GM23338 (cell line): Measurements from ENCODE around the gene KCND2.

Source experiments
- CTCF ChIP-seq, 2 experiments: fragments of 200-600 bp in 1 of 2; sonication (generic) in 1 of 2; conservative IDR thresholded peaks; 2 replicates each; pipeline versions ENCODE4 v1.5.1 to v1.6.1; 2016 to 2017; ENCODE audit warnings: antibody characterized with exemption in 2 of 2, low read depth in 2 of 2, mild to moderate bottlenecking in 2 of 2, moderate library complexity in 1 of 2
- EZH2phosphoT487 ChIP-seq: fragments of 200-600 bp; sonication (generic); IDR thresholded peaks from one replicate; pipeline ENCODE4 v1.8.1; 2018; ENCODE audit warnings: antibody characterized with exemption; ENCODE audit not compliant: unreplicated experiment
- JUNB ChIP-seq: IDR thresholded peaks from one replicate; pipeline ENCODE4 v1.6.1; 2016; ENCODE audit warnings: antibody characterized with exemption; ENCODE audit not compliant: unreplicated experiment
- POLR2AphosphoS5 ChIP-seq: IDR thresholded peaks from 2 replicates; pipeline ENCODE4 v1.6.1; 2016; ENCODE audit warnings: antibody characterized with exemption, low read depth
- REST ChIP-seq: IDR thresholded peaks from one replicate; pipeline ENCODE4 v1.6.1; 2018; ENCODE audit warnings: antibody characterized with exemption; ENCODE audit not compliant: unreplicated experiment

- TF ChIP-seq CTCF (conservative IDR thresholded peaks at IDR 0.05; ENCODE audit: low read depth in 2 of 2) (no peak), POLR2AphosphoS5 (no peak), REST (no peak), JUNB (no peak), EZH2phosphoT487 (no peak)
These were observed 445.4 kb downstream of the KCND2 start for GRCh38 chr7:120718361-120718760.
